NCI-H510A treated with DMSO at 0.1 percent for 48 hours (cell line): ENCODE data around the gene ROR1.

Source experiments
- DNase-seq: peaks from one replicate; lab custom pipeline; 2025; lab: John Stamatoyannopoulos, UW

The ROR1 gene

GRCh38 chr1:63935553-63935952, 161.7 kb downstream of the ROR1 start:
- no peak for DNase-seq

DNA sequence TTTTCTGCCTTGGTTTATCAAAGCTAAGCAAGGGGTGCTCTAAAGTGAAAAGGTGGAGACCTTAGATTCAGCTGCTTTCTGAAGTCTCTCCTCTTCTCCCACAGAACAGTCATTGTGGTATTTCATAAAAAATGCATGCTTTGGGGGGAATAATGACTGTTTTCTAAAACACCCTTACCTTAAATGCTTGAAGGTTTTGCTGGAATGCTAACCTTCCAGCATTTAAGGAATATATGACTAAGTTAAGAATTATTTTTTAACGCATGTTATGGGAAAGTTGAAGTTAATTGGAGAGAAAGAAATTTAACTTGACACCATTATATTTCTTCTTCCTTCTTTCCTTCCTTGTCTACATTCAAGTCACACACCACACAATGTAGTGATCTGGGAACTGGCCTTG, 162.5 kb downstream of the ROR1 start:
- no peak for DNase-seq

DNA sequence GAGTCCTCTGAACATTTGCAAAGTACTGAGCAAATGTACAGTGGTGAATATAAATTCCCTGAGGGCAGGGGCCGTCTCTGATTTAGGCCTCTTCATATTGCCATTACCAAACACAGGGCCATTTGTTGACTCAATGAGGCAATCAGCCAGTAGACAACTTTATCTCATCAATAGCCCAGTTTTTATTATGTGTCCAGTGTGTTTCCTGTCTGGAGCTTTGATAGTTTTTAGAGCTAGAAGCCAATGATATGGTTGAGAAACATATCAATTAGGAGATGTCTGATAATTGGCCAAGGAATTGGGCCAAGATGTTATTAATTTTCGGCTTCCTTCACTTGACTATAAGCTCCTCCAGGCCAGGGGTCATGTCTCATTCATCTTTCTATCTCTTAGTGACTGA, 163.0 kb downstream of the ROR1 start:
- no peak for DNase-seq

DNA sequence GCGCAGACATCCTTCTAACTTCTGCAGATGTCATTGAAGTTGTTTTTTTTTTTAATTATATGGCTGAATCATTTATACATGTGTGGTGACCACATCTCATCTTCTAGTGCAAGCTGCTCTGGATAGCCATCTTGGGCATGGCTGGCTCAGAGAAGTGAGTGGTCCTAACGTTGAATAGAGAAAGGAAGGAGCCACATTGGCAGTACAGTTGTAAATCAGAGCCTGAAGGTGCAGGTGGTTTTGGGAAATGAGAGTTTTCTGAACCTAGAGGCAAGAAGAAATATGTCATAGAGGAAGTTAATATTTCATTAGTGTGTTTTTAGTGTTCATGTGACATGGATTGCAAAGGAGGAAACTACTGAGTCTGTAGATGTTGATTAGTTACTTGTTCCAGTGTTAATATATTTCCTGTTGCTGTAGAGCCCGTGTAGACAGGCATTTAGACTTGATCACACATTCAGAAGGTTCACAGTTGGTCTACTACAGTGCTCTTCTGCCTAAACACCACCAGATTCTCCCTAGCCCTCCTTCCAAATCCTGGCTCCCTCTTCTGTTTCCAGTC, 163.7 kb downstream of the ROR1 start:
- no peak for DNase-seq

- no peak for DNase-seq
Measured at GRCh38 chr1:63940440-63940839, 166.6 kb downstream of the ROR1 start.

DNA sequence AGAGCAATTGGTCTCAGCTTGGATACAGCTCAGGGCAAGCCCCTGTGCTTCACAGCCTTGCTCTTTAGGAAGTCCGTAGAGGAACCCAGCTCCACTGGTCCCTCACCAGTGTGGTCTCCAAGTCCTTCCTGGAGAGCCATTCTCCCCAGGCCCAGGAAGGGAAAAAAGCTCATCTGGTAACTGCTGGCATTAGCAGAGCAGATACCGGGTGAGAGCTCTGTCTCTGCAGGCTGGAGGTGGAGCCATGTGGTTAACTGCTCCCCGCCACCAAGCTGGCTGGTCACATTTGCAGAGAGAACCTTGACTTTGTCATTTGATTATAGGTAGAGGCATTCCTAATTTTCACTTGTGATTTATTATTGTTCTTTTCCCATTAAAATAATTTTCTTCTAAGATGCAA, 169.6 kb downstream of the ROR1 start:
- DNase-seq, result no peak

GRCh38 chr1:63945943-63946342, 172.1 kb downstream of the ROR1 start:
- no peak for DNase-seq

- DNase-seq, result no peak
Measured at GRCh38 chr1:63946866-63947491, 173.2 kb downstream of the ROR1 start.

DNA sequence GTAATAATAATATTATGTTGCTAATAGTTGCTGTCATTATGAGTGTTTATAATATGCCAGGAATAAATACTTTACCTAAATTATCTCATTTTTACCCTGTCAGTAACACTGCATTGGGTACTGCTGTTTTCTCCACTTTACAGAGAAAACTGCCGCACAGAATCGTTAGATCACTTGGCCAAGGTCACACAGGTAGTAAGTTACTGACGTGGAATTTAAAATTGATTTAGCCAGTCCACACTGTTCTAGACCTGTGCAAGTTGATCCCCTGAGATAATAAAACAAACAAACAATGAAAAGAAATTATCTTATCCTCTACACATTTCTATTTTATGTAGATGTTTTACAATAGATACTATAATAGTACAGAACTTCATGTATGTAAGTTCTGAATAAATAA, 174.1 kb downstream of the ROR1 start:
- DNase-seq, result no peak

DNA sequence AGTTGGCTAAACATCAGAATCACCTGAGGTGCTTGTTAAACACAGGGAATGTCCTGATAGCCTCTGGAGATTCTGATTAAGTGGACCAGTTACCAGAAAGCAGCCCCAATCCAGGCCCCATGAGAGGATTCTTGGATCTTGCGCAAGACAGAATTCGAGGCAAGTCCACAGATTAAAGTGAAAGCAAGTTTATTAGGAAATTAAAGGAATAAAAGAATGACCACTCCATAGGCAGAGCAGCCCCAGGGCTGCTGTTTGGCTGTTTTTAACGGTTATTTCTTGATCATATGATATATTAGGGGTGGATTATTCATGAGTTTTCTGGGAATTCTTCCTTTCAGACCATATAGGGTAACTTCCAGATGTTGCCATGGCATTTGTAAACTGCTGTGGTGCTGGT, 176.2 kb downstream of the ROR1 start:
- DNase-seq, result no peak

GRCh38 chr1:63951059-63951946, 177.5 kb downstream of the ROR1 start:
- DNase-seq, result no peak

DNA sequence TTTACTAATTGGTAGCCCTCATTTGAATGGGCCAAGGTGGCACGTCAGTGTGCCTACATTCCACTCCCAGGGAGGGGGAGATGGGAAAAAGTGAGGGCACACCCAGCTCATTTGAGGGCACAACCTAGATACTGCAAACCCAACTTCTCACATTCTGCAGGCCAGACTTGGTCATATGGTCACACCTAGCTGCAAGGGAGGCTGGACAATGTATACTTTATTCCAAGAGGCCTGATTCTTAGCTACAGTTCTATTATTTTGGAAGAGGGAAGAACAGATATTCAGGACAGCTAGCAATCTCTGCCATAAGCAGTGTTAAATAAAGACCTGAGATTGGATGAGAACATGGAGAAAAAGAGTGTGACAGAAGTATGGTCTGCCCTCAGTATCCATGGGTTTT, 180.4 kb downstream of the ROR1 start:
- no peak for DNase-seq

DNA sequence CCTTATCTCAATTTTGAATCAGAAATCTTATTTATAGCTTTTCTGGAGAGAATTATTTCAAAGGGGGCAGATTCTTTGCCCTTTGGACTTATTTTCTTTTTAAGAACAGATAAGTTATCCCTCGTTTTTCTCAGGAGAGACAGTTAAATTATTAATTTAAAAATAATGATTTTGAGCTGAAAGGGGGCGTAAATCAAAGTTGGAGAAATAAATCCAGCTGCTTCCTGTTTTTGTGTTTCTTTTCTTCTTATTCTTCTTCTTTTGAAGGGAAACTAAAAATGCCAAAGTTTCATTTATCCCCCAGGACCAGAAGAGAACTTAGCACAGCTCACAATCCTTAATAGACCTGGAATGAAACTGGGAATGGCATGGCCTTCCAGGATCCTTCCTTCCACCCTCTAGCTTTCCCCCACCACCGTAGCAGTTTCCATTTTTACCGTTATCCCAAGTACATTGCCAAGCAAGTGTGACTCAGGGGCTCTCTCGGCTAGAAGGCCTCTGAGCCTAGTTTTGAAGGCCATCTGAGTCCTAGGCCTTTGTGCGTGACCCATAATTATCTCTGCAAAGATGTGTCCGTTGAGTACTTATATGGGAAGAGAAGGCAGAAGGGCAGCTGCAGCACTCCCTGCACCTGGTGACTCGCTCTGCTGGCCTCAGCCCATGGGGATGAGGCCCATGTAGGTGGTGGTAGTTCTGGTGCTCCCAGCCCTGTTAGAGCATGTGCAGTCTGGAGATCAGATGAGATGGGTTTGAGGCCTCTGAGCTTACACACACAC, 181.7 kb downstream of the ROR1 start:
- DNase-seq, result no peak

DNA sequence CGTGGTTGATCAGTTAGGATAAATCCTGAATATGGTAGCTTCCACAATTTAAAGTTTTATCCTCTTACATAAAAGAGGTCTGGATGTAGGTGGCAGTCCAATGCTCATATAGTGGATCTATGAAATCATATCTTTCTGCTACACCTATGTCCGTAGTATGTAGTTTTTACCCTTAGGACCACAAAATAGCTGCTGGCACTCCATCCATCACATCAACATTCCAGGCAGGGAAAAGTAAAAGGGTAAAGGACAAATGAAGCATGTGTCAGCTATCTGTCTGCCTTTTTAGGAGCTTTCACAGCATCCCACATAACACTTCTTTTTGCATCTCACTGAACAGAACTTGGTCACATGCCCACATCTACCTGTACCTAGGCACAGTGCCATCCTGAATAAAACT, 184.7 kb downstream of the ROR1 start:
- DNase-seq, result no peak

- DNase-seq, result no peak
Measured at GRCh38 chr1:63960326-63960725, 186.5 kb downstream of the ROR1 start.

DNA sequence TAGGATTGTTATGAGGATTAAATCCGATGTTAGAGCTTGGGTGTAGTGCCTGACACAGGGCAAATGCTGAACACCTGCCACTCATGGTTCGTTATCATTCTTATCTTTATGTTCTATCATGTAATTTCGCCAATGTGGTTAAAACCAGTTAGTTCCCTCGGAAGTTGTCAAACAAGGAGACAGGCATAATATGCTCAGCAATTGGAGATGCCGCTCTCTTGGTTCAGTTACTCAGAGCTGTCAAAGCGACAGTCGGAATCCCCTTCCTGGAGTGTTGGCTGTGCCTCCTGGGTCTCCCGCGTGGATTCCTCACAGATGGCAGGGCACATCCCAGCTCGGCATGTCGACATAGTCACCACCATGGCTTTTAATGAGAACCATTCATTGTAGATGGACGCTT, 192.2 kb downstream of the ROR1 start:
- no peak for DNase-seq

DNA sequence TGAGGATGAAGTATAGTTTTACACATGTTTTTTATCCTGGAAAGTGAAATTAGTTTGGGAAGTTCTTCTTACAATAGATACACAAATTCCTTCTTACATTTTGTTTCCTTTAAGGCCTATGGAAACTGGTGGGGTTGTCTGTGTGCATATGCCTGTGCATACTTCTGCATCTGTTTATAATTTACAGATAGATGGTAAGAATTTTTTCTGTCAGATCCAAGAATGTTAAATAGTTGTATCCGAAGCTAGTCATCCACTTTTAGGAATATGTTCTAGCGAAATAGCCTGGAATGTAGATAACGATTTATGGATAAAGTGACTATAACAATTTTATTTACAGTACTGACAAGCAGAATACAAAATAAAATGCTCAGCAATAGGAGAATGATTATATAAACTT, 194.1 kb downstream of the ROR1 start:
- no peak for DNase-seq

DNA sequence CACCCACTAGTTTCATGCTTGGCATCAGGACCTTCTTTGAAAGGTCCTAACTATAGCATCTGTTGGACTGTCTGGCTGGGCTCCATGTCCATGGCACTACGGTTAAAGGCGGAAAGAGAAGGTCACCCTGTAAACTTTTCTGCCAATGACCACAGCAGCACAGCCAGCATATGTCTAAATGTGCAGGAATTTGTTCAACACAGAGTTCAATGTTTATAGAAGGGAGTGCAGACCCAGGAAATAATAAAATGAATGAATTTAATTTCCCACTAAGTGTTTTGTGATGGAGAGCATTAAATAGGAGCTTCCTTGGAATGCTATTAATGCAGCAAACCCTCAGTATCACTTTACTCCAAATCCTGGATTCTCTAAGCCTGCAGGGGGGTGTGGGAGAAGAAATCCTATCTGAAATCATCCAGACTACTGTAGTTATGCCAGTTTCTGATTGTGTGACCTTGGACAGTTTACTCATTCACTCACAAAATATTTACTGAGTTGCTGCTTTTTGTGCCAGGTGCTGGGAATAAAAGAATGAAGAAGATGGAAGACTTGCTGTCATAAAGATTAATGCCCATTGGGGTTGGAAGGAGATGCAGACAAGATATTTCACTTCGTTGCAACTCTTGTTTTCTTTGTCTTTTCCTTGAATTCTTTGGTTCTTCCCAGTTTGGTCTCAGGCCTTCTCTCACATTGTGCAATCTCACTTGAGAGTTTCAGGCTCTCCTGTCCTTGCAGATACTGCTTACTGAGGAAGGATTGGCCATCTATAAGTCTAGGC, 195.0 kb downstream of the ROR1 start:
- DNase-seq, result no peak

DNA sequence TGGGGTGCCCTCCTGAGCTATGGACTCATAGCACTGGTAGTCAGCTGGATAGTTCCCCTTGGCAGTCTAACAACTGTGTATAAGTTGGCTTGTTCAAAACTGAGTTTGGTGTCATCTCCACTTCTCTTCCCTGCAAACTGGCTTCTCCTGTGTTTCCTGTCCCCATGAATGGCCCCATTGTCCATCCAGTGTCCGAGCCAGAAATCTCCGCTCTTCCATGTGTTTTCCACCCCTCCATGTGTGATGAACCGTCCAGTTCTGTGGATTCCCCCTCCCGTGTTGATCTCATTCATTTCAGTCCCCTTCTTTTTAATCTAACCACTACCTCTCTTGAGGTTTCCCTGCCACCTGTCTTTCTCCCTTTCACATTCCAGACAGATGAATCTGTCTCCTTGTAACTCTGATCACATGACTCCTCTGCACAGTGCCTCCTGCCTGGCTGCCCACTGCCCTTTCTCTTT, 195.7 kb downstream of the ROR1 start:
- no peak for DNase-seq

DNA sequence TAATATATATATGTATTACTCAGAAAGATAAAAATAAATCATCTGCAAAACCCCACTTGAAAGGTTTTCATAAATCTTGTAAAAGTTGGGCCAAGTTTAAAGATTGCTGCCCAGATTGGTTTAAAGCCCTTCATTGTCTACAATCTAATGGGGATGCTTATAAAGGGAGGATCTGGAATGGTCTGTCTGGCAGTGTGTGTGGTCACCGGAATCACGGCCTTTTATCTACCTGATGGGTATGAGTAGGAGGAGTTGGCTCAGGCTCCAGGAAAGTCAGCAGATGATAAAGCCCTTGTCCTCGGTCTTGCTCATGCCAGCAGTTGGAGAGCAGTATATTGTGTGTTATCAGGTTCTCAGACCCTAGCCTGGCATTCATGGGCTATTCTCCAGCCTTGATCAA, 197.7 kb downstream of the ROR1 start:
- no peak for DNase-seq

DNA sequence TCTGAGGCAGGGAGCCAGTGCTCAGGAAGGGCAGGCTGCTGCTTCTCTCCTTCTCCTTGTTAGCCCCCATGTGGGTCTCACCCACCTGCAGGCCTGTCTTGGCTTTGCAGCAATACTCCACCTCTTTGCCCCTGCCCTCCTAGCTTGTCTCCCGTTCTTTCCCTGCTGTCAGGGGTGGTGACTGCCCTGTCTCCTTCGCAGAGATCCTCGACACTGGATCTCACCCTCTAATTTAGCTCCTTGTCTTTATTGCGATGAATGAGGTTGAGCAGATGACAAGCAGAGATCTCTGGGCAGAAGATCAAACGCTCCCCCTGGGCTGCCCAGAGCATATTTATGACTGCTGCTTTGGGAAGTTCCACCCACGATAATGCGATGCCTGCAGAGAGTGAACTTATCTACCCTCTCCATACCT, 199.2 kb downstream of the ROR1 start:
- DNase-seq, result no peak

- no peak for DNase-seq
Measured at GRCh38 chr1:63974966-63975365, 201.1 kb downstream of the ROR1 start.
